ENCODE data around the gene ADARB2.

- TF ChIP-seq, protein P1, sequence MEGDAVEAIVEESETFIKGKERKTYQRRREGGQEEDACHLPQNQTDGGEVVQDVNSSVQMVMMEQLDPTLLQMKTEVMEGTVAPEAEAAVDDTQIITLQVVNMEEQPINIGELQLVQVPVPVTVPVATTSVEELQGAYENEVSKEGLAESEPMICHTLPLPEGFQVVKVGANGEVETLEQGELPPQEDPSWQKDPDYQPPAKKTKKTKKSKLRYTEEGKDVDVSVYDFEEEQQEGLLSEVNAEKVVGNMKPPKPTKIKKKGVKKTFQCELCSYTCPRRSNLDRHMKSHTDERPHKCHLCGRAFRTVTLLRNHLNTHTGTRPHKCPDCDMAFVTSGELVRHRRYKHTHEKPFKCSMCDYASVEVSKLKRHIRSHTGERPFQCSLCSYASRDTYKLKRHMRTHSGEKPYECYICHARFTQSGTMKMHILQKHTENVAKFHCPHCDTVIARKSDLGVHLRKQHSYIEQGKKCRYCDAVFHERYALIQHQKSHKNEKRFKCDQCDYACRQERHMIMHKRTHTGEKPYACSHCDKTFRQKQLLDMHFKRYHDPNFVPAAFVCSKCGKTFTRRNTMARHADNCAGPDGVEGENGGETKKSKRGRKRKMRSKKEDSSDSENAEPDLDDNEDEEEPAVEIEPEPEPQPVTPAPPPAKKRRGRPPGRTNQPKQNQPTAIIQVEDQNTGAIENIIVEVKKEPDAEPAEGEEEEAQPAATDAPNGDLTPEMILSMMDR (IDR thresholded peaks at IDR 0.05), result no peak
- no peak for TF ChIP-seq POLR2AphosphoS5 (IDR thresholded peaks at IDR 0.05)
- no peak for TF ChIP-seq POLR2A (IDR thresholded peaks at IDR 0.05)
Observed at GRCh38 chr10:1507436-1507835, 229.9 kb downstream of the ADARB2 start.
